Measurements from ENCODE around the gene EHHADH. TPM values are rescaled to one million over a fixed set of nuclear protein-coding genes. Genes with fewer than 3 reads are reported as not detected.

The EHHADH gene
- total and polyA plus RNA-seq, 2 experiments from 2014 or later, result 2.5 to 6.0 TPM

DNA sequence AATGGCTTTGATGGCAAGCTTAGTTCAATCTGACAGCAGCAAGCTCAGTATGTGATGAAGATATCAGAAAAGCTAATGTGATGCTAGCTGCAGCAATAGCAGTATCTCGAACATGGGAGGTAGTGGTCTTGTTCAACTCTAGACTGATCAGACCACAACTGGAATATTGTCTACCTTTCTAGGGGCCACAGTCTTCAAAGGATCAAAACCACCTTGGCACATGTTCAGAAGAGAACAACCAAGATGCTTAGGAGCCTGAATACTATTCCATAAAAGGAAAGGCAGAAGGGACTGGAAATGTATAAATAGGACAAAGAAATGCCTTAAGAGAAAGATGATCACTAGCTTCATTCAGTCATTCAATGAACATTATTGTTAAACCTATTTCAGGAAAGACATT lies 103.3 kb downstream of the EHHADH start (continued):
- TF ChIP-seq ZNF462 (CRISPR knock-in tag; IDR thresholded peaks at IDR 0.05) (no peak), JUNB (IDR thresholded peaks at IDR 0.05; ENCODE audit: unreplicated experiment) (no peak), CREB1 (CRISPR knock-in tag; IDR thresholded peaks at IDR 0.05; ENCODE audit: low read depth) (no peak), EZH2 (IDR thresholded peaks at IDR 0.05; ENCODE audit: low read depth, unreplicated experiment) (no peak), NANOG (IDR thresholded peaks at IDR 0.05; ENCODE audit: borderline replicate concordance) (no peak)
- TF ChIP-seq, protein P1, sequence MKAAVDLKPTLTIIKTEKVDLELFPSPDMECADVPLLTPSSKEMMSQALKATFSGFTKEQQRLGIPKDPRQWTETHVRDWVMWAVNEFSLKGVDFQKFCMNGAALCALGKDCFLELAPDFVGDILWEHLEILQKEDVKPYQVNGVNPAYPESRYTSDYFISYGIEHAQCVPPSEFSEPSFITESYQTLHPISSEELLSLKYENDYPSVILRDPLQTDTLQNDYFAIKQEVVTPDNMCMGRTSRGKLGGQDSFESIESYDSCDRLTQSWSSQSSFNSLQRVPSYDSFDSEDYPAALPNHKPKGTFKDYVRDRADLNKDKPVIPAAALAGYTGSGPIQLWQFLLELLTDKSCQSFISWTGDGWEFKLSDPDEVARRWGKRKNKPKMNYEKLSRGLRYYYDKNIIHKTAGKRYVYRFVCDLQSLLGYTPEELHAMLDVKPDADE (IDR thresholded peaks at IDR 0.05), result no peak
- TF ChIP-seq, protein P2, sequence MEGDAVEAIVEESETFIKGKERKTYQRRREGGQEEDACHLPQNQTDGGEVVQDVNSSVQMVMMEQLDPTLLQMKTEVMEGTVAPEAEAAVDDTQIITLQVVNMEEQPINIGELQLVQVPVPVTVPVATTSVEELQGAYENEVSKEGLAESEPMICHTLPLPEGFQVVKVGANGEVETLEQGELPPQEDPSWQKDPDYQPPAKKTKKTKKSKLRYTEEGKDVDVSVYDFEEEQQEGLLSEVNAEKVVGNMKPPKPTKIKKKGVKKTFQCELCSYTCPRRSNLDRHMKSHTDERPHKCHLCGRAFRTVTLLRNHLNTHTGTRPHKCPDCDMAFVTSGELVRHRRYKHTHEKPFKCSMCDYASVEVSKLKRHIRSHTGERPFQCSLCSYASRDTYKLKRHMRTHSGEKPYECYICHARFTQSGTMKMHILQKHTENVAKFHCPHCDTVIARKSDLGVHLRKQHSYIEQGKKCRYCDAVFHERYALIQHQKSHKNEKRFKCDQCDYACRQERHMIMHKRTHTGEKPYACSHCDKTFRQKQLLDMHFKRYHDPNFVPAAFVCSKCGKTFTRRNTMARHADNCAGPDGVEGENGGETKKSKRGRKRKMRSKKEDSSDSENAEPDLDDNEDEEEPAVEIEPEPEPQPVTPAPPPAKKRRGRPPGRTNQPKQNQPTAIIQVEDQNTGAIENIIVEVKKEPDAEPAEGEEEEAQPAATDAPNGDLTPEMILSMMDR (conservative IDR thresholded peaks at IDR 0.05; ENCODE audit: low read depth in 2 of 2), result no peak

Data from GM23338 (cell line).